KBM-7 (cell line): Measurements from ENCODE around the gene NXN.
"Not testable (repeated sequence)": the region's sequence is repeated elsewhere in the genome, so short reads cannot be mapped to it uniquely, and the experiment has no call there.

ENCODE experiments used
- DNase-seq: peaks from one replicate; pipeline ENCODE4 v3.0.0-alpha.2; 2015
- in situ Hi-C: fragments of 300-500 bp; cut with MboI; formaldehyde crosslinking; loops from 2 replicates; pipeline ENCODE4 v1.14.3; 2020; ENCODE audit warnings: low sequenced_read_pairs, low pct_unique_long_range_greater_than_20kb, mixed read lengths

Gene NXN

GRCh38 chr17:852349-852748, 127.2 kb downstream of the NXN start:
- DNase-seq, result no peak
- in situ Hi-C loops, result no loop called here

GRCh38 chr17:851924-852323, 127.7 kb downstream of the NXN start:
- in situ Hi-C loops, result no loop called here
- DNase-seq, result no peak

GRCh38 chr17:850851-851763, 128.5 kb downstream of the NXN start:
- in situ Hi-C loops, result no loop called here
- DNase-seq, result no peak

DNA sequence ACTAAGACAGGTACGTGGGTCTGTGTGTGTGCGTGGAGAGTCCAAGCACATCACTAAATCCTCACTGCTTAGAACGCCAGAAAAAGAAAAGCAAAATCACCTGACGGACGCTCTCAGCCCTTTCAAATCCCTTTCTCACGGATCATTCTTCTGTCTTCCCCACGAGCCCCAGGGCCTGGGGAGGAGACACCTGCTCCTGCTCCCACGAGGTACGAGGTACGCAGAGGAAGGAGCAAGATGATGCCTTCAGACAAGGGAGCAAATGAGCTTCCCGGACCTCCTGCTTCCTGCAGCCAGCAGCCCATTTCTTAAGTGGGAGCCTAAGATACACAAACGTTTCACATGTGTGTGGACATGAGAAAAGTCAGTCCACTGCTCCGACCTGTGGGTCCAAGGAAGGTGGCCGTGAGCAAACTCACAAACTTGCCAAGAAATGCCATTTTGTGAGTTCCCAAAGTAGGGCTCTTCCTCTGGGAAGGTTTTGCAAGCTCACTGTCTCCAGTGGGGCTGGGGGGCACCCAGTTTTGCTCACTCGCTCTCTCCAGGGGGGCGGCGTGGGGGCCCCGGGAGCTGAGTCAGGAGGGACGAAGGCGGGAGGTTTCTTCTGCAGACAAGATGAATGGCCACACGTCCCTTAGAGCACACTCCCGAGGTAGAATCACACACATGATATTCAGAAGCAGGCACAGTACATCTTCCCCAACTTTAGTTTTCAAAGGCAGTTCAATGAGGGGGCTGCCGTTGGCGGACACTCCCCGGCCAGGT, 129.3 kb downstream of the NXN start:
- in situ Hi-C loops, result no loop called here
- no peak for DNase-seq

GRCh38 chr17:848402-848801, 131.2 kb downstream of the NXN start:
- in situ Hi-C loops, result no loop called here

DNA sequence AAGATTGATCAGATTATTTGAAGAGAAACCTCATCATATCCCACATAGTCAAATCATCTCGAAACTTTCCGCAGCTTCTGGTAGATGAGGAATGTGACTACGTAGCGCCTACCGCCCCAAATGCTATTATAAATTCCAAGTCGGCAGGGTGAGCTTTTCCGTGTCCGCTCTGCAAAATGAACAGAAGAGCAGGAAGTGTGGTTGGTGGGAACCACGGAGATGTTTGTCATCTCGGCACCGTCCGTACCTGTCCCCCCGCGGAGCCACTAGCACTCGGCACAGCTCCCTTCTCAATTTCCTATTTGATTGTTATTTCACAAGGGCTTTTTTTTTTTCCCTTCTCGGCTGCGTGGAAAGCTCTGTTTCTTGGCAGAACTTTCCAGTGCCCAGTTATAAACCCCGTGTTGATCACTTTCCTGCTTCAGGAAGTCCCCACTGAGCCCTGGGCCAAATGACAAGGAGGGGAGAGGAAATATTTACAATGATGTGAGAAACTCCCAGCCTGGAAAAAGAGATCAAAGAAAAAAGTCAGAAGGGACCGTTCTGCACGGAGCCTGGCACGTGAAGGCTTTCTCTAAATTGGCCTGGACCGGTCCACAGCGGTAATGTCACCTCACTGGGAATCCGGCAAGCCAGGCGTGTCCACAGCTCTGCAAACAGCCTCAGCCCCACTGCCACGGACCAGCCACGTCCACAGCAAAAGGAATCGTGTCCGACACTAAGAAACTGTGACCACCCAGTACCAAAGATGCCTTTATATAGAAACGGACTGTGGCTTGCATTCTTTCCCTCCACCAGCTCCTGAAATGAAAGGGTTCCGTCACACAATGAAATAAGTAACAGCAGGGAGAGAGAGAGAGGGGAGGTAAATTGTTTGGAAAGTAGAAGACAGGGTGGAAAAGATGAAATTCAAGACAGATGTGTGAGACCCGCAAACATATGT, 132.4 kb downstream of the NXN start:
- in situ Hi-C loops, result no loop called here

More at GRCh38 chr17:848402-848801, 131.2 kb downstream of the NXN start:
- DNase-seq, result no peak

GRCh38 chr17:841313-841712, 138.3 kb downstream of the NXN start:
- in situ Hi-C loops, result no loop called here
- DNase-seq, result no peak

More for the DNA sequence above, 132.4 kb downstream of the NXN start:
- no peak for DNase-seq

GRCh38 chr17:838486-838885, 141.1 kb downstream of the NXN start:
- in situ Hi-C loops, result no loop called here
- DNase-seq, result no peak

DNA sequence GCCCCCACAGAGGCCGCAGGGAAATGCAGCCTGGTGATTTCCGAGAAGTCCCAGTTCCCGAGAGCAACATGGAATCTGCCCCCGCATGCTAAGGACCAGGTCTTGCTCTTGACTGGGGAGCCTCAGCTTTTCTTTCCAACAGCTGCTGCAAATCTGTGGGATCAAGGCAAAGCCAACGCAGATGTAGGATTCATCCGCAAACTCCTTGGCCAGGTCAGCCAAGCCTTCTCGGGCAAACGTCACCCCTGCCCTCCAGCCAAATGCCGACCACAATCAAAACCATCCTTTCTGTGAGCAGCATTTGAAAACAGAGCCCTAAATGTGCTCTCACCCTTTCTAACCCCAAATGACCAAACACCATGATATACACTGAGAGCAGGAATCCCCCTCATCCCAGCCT, 143.4 kb downstream of the NXN start:
- DNase-seq, result no peak
- in situ Hi-C loops, result no loop called here

DNA sequence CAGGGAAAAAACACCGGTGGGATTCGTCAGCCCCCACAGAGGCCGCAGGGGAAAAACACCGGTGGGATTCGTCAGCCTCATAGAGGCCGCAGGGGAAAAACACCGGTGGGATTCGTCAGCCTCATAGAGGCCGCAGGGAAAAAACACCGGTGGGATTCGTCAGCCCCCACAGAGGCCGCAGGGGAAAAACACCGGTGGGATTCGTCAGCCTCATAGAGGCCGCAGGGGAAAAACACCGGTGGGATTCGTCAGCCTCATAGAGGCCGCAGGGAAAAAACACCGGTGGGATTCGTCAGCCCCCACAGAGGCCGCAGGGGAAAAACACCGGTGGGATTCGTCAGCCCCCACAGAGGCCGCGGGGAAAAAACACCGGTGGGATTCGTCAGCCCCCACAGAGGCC, 143.9 kb downstream of the NXN start:
- DNase-seq, in situ Hi-C loops: not testable (repeated sequence)

- in situ Hi-C loops, result no loop called here
- DNase-seq, result peak; percentile 3
Measured at GRCh38 chr17:835263-835662, 144.3 kb downstream of the NXN start.

DNA sequence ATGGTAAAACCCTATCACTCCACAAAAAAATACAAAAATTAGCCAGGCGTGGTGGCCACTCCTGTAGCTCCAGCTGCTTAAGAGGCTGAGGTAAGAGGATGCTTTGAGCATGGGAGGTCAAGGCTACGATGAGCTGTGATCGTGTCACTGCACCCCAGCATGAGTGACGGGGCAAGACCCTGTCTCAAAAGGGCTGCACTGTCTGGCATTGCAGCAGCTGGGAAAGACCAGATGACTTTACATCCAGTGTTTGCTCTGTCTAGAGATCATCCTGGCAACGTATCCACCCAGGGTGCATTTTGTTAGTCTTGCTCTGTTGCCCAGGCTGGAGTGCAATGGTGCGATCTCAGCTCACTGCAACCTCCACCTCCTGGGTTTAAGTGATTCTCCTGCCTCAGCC, 145.4 kb downstream of the NXN start:
- in situ Hi-C loops, result no loop called here
- no peak for DNase-seq

GRCh38 chr17:830950-831349, 148.6 kb downstream of the NXN start:
- DNase-seq, result no peak
- in situ Hi-C loops, result no loop called here

DNA sequence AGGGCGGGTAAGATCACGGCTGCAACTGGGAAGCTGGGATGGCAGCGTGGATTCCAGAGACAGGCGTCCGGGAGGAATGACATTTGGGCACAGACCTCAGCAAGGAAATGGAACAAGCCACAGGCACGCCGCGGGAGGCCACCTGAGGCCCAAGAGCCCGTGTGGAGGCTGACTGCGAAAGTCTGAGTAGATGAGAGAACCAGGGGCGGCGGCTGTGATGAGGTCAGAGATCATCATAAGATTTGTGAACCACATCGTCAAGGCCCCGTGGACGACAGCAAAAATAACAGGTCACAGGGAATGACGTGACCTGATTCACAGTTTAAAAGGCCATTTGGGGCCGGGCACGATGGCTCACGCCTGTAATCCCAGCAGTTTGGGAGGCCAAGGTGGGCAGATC, 149.2 kb downstream of the NXN start:
- in situ Hi-C loops, result no loop called here

DNA sequence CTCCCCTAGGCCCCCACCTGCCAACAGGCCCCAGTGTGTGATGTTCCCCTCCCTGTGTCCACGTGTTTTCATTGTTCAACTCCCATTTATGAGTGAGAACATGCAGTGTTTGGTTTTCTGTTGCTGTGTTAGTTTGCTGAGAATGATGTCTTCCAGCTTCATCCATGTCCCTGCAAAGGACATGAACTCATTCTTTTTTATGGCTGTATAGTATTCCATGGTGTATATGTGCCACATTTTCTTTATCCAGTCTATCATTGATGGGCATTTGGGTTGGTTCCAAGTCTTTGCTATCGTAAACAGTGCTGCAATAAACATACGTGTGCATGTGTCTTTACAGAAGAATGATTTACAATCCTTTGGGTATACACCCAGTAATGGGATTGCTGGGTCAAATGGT, 150.0 kb downstream of the NXN start:
- in situ Hi-C loops, DNase-seq: not testable (repeated sequence)

More for the DNA sequence above, 149.2 kb downstream of the NXN start:
- DNase-seq, result no peak

GRCh38 chr17:828761-829160, 150.8 kb downstream of the NXN start:
- in situ Hi-C loops, result no loop called here
- no peak for DNase-seq

DNA sequence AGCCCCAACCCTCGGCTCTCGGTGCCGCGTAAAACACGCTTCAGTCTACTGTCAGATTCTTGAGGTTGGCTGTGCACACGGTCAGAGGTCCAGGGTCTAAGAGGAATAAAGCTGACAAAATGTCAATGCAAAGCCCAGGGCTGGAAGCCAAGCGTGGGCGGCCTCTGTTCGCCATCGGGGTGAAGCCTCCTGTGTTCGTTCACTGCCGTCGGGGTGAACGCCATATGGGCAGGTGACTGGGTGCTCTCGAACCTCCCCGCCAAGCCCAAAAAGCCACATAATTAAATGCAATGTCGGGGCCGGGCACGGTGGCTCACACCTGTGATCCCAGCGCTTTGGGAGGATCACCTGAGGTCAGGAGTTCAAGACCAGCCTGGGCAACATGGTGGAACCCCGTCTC, 152.8 kb downstream of the NXN start:
- in situ Hi-C loops, result no loop called here
- no peak for DNase-seq

DNA sequence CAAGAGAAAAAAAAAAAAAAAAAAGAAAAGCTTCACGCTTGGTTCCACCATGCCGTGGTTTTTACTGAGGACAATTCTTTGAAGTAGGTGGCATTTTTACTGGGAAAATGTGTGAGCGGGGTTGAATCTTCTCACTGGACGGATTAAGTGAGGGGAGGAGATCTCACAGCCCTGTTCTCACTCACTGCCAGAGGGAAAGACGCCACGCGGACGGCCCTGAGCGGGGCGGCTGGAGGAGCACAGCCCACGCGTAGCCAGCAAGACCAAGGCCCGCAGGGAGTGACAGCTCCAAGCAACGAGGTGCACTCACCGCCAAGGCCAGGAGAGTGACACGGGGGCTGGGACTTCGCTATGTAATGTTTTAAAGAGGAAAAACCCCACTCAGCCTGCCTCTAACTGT, 154.4 kb downstream of the NXN start:
- DNase-seq, result no peak
- in situ Hi-C loops, result no loop called here

DNA sequence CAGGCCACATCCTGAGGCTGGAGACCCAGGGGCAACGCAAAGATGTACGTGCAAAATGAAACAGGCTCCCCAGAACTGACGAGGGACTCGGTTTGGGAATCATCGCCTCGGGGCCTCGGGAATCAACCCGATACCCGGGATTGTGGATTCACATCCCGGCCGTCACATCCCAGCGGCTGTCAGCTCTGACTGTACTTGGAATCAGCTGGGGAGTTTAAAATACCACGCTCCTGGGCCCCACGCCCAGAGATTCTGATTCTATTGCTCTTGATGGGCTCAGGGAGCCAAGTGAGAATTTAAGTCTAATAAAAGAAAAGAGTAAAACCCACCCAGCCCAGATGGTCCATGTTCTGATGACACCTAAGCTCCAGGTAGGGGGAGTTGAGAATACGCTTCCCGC, 155.2 kb downstream of the NXN start:
- in situ Hi-C loops, result no loop called here
- DNase-seq, result no peak
